GM18499 (cell line): ENCODE measurements around the gene APOM.

ENCODE experiments used
- ATAC-seq: cut with Tn5 transposase; IDR thresholded peaks from one replicate; pipeline ENCODE4 v1.9.1; 2021; ENCODE audit warnings: moderate number of reproducible peaks; ENCODE audit not compliant: insufficient read depth, unreplicated experiment

The APOM gene

GRCh38 chr6:31655349-31656237 lies at the start of gene APOM:
APOM (plus strand) TSS chr6:31655894; CDS start chr6:31655967, 73 bp downstream.
- ATAC-seq: no peak

- ATAC-seq: no peak
Measured at GRCh38 chr6:31607317-31607716, 48.4 kb upstream of the APOM start.

GRCh38 chr6:31609519-31610406 lies 45.9 kb upstream of the APOM start:
- ATAC-seq: no peak

- no peak for ATAC-seq
Measured at GRCh38 chr6:31610968-31611367, 44.7 kb upstream of the APOM start.

GRCh38 chr6:31614075-31614619 lies 41.5 kb upstream of the APOM start:
- no peak for ATAC-seq

- no peak for ATAC-seq
Measured at GRCh38 chr6:31614684-31615578, 40.8 kb upstream of the APOM start, which contains the start of gene AIF1. AIF1 (plus strand) TSS chr6:31615234; CDS start chr6:31615330, 96 bp downstream.

GRCh38 chr6:31615748-31616147 lies 39.9 kb upstream of the APOM start:
- no peak for ATAC-seq

GRCh38 chr6:31617010-31617409 lies 38.7 kb upstream of the APOM start:
- no peak for ATAC-seq

- peak; percentile 51 for ATAC-seq
Measured at GRCh38 chr6:31619805-31620585, 35.7 kb upstream of the APOM start.

- peak; percentile 9 for ATAC-seq
Measured at GRCh38 chr6:31620586-31621319, 34.9 kb upstream of the APOM start, which contains the start of gene PRRC2A. PRRC2A (plus strand) TSS chr6:31620715; CDS start chr6:31622790, 2,075 bp downstream.

- no peak for ATAC-seq
Measured at GRCh38 chr6:31621320-31621939, 34.3 kb upstream of the APOM start.

- no peak for ATAC-seq
Measured at GRCh38 chr6:31621991-31622390, 33.7 kb upstream of the APOM start.

- no peak for ATAC-seq
Measured at GRCh38 chr6:31622684-31623091, 33.0 kb upstream of the APOM start.

- ATAC-seq: no peak
Measured at GRCh38 chr6:31624070-31624469, 31.6 kb upstream of the APOM start.

- ATAC-seq: no peak
Measured at GRCh38 chr6:31626952-31627351, 28.7 kb upstream of the APOM start.

- ATAC-seq: no peak
Measured at GRCh38 chr6:31627690-31628287, 27.9 kb upstream of the APOM start.

GRCh38 chr6:31629014-31629413 lies 26.7 kb upstream of the APOM start:
- ATAC-seq: no peak
